HUES6 (cell line): ENCODE data around the gene ARFGEF3.

Experiments used
- H3K27ac ChIP-seq: 2 replicates; pipeline ENCODE4 v1.7.0; 2013; ENCODE audit warnings: low read depth, mild to moderate bottlenecking, low read length, inconsistent platforms
- H3K27me3 ChIP-seq: 2 replicates; pipeline ENCODE4 v1.6.1; 2013; ENCODE audit warnings: low read length; ENCODE audit not compliant: control insufficient read depth, insufficient read depth
- H3K36me3 ChIP-seq: 2 replicates; pipeline ENCODE4 v1.6.1; 2013; ENCODE audit warnings: low read length; ENCODE audit not compliant: control insufficient read depth, insufficient read depth
- H3K4me1 ChIP-seq: 2 replicates; pipeline ENCODE4 v1.6.1; 2013; ENCODE audit warnings: low read length; ENCODE audit not compliant: control insufficient read depth, insufficient read depth
- H3K4me3 ChIP-seq: 2 replicates; pipeline ENCODE4 v1.5.1; 2013; ENCODE audit warnings: low read depth, low read length
- H3K9ac ChIP-seq: one replicate; pipeline ENCODE4 v1.6.1; 2013; ENCODE audit warnings: mild to moderate bottlenecking, low read length
- H3K9me3 ChIP-seq: 2 replicates; pipeline ENCODE4 v1.6.1; 2013; ENCODE audit warnings: low read depth, low read length; ENCODE audit not compliant: control insufficient read depth, insufficient read depth

ARFGEF3 gene

DNA sequence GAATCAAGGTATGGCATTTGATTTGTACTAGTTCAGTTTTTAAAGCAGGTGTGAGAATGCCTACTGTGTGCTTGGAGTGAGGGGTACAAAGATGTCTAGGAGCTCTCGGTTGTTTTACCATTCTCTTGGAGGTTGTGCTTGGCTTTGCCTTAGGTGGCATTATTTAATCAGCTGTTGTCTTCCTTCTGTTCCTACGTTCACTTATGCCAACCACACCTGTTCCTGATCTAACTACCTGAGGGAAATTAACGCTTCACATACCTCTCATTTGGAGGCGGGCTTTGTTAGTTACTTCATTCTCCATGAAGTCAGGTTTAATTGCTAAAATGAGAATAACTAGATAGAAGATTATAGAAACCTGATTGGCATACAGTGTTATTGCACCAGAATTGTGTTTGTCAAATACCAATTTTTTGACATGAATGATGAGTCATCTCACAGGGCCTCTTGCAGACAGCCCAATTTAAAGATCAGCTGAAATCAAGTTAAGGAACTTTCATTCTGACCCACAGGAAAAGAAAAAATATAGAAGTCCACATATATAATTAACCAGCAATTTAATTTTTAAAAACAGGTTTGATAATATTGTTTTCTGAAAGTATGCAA, 81.4 kb downstream of the ARFGEF3 start:
- Histone ChIP-seq H3K4me1 (peaks cover 3% of the 10 kb centered on the region; the same call in 1 of the 2 replicates), H3K27me3 (no peaks in the 10 kb centered on the region), H3K9ac (no peak overlapping the region), H3K36me3 (no peaks in the 10 kb centered on the region), H3K27ac (no peak overlapping the region), H3K4me3 (no peak overlapping the region), H3K9me3 (no peaks in the 10 kb centered on the region)

DNA sequence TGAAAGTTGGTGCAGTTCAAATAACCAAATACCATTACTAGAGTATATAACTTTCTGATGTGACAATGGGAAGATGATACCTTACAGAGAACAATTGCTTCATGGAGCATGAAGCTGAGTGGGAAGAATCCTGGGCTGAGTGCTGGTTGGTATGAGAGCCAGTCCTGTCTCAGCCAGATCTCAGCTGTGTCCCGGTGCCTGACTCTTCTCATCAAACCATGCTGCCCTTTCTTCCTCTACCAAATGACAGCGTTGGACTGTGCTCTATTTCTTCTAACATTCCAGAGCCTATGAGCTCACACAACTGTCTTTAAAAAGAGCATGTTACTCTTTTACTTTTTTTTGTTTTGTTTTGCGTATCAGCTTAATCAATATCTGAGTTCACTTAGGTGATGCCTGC, 84.0 kb downstream of the ARFGEF3 start:
- Histone ChIP-seq H3K4me1 (no peaks in the 10 kb centered on the region), H3K4me3 (no peak overlapping the region), H3K36me3 (no peaks in the 10 kb centered on the region; the same call in 1 of the 2 replicates), H3K27ac (no peak overlapping the region), H3K9me3 (no peaks in the 10 kb centered on the region), H3K27me3 (no peaks in the 10 kb centered on the region), H3K9ac (no peak overlapping the region)

DNA sequence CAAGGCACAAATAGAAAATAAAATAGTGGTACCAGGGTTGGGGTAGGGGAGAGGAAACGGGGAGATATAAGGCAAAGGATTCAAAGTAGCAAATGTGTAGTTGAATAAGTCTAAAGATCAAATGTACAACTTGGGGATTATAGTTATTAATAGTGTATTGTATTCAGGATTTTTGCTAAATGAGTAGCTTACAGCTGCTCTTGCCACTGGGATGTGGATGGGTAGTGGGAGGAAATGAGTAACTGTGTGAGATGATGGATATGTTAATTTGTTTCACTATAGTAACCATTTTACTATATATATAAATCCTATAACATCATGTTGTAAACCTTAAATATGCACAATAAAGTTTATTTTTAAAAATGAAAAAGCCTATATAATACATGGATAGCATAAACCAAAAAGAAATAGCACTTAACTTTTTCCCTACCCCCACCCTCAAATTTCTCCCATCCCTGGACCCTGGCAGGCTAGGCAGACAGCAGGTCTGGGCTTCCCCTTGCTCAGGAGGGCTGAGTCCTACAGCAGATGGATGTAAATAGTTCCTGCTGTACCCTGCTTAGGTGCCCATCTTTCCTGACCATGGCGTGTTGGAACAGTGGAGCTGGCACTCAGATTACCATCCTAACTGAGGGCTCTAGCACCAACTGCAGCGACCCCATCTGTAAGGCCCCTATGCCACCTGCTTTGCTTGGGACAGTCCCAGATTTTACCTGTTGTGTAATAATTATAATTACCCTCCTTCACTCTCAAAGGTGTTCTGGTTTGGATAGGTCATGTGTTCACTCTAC, 85.1 kb downstream of the ARFGEF3 start:
- no peak overlapping the region for H3K4me3 ChIP-seq
- no peaks in the 10 kb centered on the region for H3K4me1 ChIP-seq
- no peaks in the 10 kb centered on the region; the same call in 1 of the 2 replicates for H3K36me3 ChIP-seq
- no peak overlapping the region for H3K27ac ChIP-seq
- H3K9me3 ChIP-seq: no peaks in the 10 kb centered on the region
- no peaks in the 10 kb centered on the region for H3K27me3 ChIP-seq
- H3K9ac ChIP-seq: no peak overlapping the region

DNA sequence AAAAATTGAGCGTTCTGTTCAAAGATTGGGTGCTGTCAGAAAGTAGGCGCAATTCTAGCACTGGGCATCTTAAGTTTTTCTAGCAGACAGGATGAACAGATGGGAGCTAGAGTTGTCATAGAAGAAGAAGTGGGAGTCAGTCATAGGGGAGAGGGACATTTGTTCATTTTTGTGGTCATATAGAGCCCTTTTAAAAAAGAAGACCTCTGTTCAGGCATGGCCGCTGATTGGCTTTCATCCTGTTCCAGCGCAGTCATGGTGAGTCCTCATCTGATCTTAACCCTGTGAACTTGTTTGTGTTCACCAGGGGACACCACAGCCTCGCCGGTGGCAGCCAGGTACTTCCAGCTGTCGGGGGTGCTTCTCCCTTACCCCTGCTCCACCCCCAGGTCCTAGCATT, 86.3 kb downstream of the ARFGEF3 start:
- no peaks in the 10 kb centered on the region for H3K9me3 ChIP-seq
- no peak overlapping the region for H3K27ac ChIP-seq
- H3K4me3 ChIP-seq: no peak overlapping the region

DNA sequence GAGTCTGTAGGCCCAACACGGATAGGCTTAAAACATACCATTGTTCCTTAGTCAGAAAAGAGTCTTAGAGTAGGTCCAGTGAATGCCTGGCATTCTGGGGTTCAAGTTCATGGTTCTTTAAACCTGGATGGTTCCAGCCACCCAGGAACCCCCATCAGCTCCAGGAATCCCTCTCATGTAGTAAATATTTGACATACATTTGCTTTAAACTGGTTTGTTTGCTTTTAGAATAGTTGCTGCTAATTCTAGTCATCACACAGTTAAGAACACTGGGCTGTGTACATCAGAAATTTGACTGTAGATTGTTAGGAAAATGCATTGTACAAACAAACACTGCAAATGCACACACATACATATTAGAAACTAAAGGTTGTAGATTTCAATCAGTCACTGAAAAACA, 87.1 kb downstream of the ARFGEF3 start:
- no peaks in the 10 kb centered on the region for H3K27me3 ChIP-seq
- H3K36me3 ChIP-seq: peaks cover 2% of the 10 kb centered on the region; the same call in 1 of the 2 replicates
- H3K4me1 ChIP-seq: no peaks in the 10 kb centered on the region
- H3K27ac ChIP-seq: no peak overlapping the region
- no peak overlapping the region for H3K9ac ChIP-seq
- H3K4me3 ChIP-seq: no peak overlapping the region
- no peaks in the 10 kb centered on the region for H3K9me3 ChIP-seq

More for the DNA sequence above, 86.3 kb downstream of the ARFGEF3 start:
- Histone ChIP-seq H3K4me1 (no peaks in the 10 kb centered on the region), H3K9ac (no peak overlapping the region), H3K27me3 (no peaks in the 10 kb centered on the region), H3K36me3 (no peaks in the 10 kb centered on the region; the same call in 1 of the 2 replicates)

GRCh38 chr6:138250053-138250452, 88.3 kb downstream of the ARFGEF3 start:
- Histone ChIP-seq H3K9ac (no peak overlapping the region), H3K9me3 (no peaks in the 10 kb centered on the region), H3K4me1 (no peaks in the 10 kb centered on the region), H3K27me3 (no peaks in the 10 kb centered on the region), H3K27ac (no peak overlapping the region), H3K4me3 (no peak overlapping the region), H3K36me3 (peaks cover 4% of the 10 kb centered on the region; the same call in 1 of the 2 replicates)

DNA sequence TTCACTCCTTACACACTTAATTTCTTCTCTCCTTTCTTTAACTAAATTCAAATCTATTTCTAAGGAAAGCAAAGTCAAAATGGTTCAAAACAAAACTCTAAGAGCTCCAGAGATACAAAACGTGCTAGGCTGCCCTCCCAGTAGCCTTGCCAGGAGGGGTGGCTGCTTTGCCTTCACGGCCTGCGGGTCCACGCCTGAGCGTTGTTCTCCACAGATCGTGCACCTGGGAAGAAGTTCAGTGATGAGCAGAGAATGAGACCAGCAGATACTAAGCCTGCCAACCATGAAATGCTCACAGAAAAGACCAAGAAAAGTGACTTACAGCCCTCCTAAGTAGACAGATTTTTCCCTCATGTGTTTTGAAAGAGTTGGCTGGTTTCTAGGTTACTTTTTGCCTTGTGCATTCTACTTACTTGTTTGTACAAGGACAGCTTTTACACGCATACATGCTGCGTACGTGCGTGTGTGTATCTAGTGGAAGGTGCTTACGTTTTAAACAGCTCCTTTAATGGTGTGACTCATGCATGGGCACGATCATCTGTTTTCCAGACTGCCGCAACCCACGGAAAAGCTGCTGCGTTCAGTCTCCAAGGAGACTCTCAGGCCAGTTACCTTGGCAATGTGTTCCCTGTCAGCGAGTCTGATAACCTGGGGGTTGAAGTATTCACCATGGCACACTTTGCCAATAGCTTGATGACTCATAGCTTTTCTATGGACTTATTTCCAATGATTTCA, 88.9 kb downstream of the ARFGEF3 start:
- H3K9me3 ChIP-seq: no peaks in the 10 kb centered on the region
- H3K36me3 ChIP-seq: peaks cover 7% of the 10 kb centered on the region; the same call in 1 of the 2 replicates
- no peaks in the 10 kb centered on the region for H3K27me3 ChIP-seq
- H3K4me1 ChIP-seq: no peaks in the 10 kb centered on the region
- no peak overlapping the region for H3K4me3 ChIP-seq
- no peak overlapping the region for H3K27ac ChIP-seq
- H3K9ac ChIP-seq: no peak overlapping the region

- H3K4me3 ChIP-seq: no peak overlapping the region
- H3K4me1 ChIP-seq: no peaks in the 10 kb centered on the region
Observed at GRCh38 chr6:138253731-138254130, 92.0 kb downstream of the ARFGEF3 start.

DNA sequence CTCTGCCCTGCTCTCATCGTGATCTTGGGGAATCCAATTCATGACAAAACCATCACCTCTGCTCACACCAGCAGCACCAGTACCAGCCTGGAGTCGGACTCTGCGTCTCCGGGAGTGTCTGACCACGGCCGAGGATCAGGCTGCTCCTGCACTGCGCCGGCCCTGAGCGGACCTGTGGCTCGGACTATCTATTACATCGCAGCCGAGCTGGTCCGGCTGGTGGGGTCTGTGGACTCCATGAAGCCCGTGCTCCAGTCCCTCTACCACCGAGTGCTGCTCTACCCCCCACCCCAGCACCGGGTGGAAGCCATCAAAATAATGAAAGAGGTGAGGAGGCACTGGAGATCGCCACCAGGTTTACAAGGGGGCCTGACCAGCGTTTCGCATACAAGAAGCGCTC, 93.7 kb downstream of the ARFGEF3 start:
- no peak overlapping the region for H3K4me3 ChIP-seq
- H3K27me3 ChIP-seq: no peaks in the 10 kb centered on the region
- H3K9me3 ChIP-seq: no peaks in the 10 kb centered on the region
- H3K27ac ChIP-seq: no peak overlapping the region
- H3K36me3 ChIP-seq: peaks cover 7% of the 10 kb centered on the region; the same call in 1 of the 2 replicates
- H3K9ac ChIP-seq: no peak overlapping the region
- no peaks in the 10 kb centered on the region for H3K4me1 ChIP-seq

More at GRCh38 chr6:138253731-138254130, 92.0 kb downstream of the ARFGEF3 start:
- Histone ChIP-seq H3K27me3 (no peaks in the 10 kb centered on the region), H3K9me3 (no peaks in the 10 kb centered on the region), H3K27ac (no peak overlapping the region), H3K9ac (no peak overlapping the region), H3K36me3 (peaks cover 7% of the 10 kb centered on the region; the same call in 1 of the 2 replicates)

DNA sequence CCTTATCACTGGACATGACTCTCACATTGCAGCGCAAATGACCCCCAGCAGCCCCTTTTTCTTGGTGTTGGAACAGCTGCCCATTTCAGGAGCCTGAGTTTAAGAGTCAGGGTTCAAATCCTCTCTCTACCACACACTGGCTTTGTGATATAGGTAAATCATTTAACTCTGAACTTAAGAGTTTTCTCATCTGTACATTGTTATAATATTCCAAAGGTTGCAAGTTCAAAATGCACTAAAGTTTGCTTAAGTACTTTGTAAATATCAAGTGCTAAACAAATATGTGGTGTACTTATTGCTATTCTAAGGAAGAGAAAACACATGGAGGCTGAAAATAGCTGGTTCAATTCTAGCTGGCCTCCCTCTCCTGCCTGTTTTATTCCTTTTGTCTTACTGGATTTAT, 95.9 kb downstream of the ARFGEF3 start:
- Histone ChIP-seq H3K27ac (no peak overlapping the region), H3K27me3 (no peaks in the 10 kb centered on the region), H3K9me3 (no peaks in the 10 kb centered on the region), H3K9ac (no peak overlapping the region), H3K4me3 (no peak overlapping the region), H3K4me1 (no peaks in the 10 kb centered on the region), H3K36me3 (peaks cover 9% of the 10 kb centered on the region; the same call in 1 of the 2 replicates)

GRCh38 chr6:138258197-138258596, 96.5 kb downstream of the ARFGEF3 start:
- no peak overlapping the region for H3K27ac ChIP-seq
- no peaks in the 10 kb centered on the region for H3K9me3 ChIP-seq
- H3K36me3 ChIP-seq: peaks cover 15% of the 10 kb centered on the region; the same call in 1 of the 2 replicates
- H3K9ac ChIP-seq: no peak overlapping the region
- no peaks in the 10 kb centered on the region for H3K27me3 ChIP-seq
- no peak overlapping the region for H3K4me3 ChIP-seq
- H3K4me1 ChIP-seq: no peaks in the 10 kb centered on the region
